ENCODE data around the gene ACP2. TPM values are rescaled to one million over a fixed set of nuclear protein-coding genes. Genes with fewer than 3 reads are reported as not detected.
A peak's percentile ranks its signal among the peaks of the same experiment; 100 is the strongest.

The ACP2 gene
- total RNA-seq, 2 experiments from 2014 or later, result 16.8 to 17.2 TPM

DNA sequence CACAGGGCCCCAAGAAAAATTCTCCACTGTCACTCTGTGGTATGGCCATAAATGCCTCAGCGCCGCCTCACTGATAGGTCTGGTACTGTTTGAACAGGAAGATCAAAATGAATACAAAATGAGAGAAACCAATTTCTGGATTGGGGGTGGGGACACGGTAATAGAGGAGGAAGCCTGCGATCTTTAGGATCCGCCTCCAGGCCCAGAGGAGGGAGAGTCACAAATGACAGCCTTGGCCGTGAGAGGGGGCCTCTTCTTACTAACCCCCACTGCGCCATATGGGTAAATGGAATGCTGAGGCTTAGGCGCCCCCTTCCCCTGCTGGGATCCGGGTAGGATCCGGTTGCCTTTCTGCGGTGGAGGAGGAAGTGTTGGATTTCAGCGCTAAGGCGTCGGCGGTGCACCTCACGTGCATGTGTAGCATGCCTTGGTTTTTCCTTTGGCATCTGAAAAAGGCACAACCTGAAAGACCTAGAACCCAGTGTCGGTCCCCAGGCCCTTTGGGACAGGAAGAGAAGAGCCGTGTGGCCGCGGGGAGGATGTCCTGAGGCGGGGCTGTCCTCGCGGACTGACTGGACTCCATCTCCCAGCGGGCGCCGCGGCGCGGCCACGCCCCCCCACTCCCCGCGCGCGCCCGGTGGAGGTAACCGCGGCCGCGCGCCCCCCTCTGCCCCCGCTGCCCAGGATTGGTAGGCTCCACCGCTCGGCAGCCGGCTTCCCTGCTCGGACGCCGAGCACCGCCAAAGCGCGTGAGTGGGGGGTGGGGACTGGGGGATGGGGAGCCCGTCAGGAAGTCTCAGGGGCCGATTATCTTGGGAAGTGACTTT lies 20.6 kb upstream of the ACP2 start:
- H3K9me3 ChIP-seq (ENCODE audit: control insufficient read depth in 1 of 2, insufficient read depth in 1 of 2, low read length in 2 of 2), result no peaks in the 10 kb centered on the region
- peaks cover 58% of the 10 kb centered on the region for H3K4me1 ChIP-seq (ENCODE audit: insufficient read depth, low read length)
- Mint-ChIP-seq H3K4me3 (peak overlapping the region; percentile 94), H3K4me1 (ENCODE audit: low read depth) (peaks cover 57% of the 10 kb centered on the region), H3K36me3 (ENCODE audit: low read depth) (peaks cover 30% of the 10 kb centered on the region), H3K27ac (peak overlapping the region; percentile 99), H3K9me3 (no peaks in the 10 kb centered on the region), H3K27me3 (no peaks in the 10 kb centered on the region)
- peaks cover 8% of the 10 kb centered on the region for H3K36me3 ChIP-seq (ENCODE audit: insufficient read depth, low read length)
- TF ChIP-seq, protein P1, sequence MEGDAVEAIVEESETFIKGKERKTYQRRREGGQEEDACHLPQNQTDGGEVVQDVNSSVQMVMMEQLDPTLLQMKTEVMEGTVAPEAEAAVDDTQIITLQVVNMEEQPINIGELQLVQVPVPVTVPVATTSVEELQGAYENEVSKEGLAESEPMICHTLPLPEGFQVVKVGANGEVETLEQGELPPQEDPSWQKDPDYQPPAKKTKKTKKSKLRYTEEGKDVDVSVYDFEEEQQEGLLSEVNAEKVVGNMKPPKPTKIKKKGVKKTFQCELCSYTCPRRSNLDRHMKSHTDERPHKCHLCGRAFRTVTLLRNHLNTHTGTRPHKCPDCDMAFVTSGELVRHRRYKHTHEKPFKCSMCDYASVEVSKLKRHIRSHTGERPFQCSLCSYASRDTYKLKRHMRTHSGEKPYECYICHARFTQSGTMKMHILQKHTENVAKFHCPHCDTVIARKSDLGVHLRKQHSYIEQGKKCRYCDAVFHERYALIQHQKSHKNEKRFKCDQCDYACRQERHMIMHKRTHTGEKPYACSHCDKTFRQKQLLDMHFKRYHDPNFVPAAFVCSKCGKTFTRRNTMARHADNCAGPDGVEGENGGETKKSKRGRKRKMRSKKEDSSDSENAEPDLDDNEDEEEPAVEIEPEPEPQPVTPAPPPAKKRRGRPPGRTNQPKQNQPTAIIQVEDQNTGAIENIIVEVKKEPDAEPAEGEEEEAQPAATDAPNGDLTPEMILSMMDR (IDR thresholded peaks at IDR 0.05), result peak; percentile 22
- intact Hi-C loops (cut with DNase I, micrococcal nuclease), result loop anchor here (1.0 kb wide), 6 partner anchors 21 to 157 kb away; partner anchors contain the start of genes ACP2 (in 1 of the 2), DDB2 (in 1 of the 2) and PSMC3 (in 1 of the 2)
- no peaks in the 10 kb centered on the region for H3K27me3 ChIP-seq (ENCODE audit: control insufficient read depth in 1 of 2, insufficient read depth in 2 of 2, low read length in 2 of 2)
- ATAC-seq (ENCODE audit: poor library complexity) (peak; percentile 62), DNase-seq (peak; percentile 74 to 93 (median 84))
- ChIA-PET POLR2A (interaction anchor here (1.1 to 4.4 kb wide), 8 partner anchors 10 to 114 kb away, joined by 3 to 24 read pairs (median 16); partner anchors contain the start of genes ACP2 and DDB2), CTCF (interaction anchor here (0.8 to 3.3 kb wide), 3 partner anchors 21 to 55 kb away, joined by 3 to 10 read pairs (median 3); partner anchors contain the start of genes ACP2 and DDB2)
- peak overlapping the region; percentile 71 for H3K4me3 ChIP-seq (ENCODE audit: low read length)
- H3K27ac ChIP-seq (ENCODE audit: low read depth in 1 of 2, low read length in 2 of 2), result peak overlapping the region; percentile 91 to 94

DNA sequence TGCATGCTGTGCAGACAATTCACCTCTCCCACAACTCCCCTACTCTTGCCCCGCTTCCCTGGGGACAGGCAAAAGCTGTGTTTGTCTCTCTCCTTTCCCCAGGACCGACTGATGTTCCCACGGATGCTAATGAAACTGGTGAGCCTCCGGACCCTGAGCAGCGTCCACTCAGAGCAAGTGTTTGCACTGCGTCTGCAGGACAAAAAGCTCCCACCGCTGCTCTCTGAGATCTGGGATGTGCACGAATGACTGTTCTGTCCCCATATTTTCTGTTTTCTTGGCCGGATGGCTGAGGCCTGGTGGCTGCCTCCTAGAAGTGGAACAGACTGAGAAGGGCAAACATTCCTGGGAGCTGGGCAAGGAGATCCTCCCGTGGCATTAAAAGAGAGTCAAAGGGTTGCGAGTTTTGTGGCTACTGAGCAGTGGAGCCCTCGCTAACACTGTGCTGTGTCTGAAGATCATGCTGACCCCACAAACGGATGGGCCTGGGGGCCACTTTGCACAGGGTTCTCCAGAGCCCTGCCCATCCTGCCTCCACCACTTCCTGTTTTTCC lies 19.9 kb upstream of the ACP2 start:
- Histone ChIP-seq H3K27me3 (ENCODE audit: control insufficient read depth in 1 of 2, insufficient read depth in 2 of 2, low read length in 2 of 2) (no peaks in the 10 kb centered on the region), H3K36me3 (ENCODE audit: insufficient read depth, low read length) (peaks cover under 1% of the 10 kb centered on the region), H3K9me3 (ENCODE audit: control insufficient read depth in 1 of 2, insufficient read depth in 1 of 2, low read length in 2 of 2) (no peaks in the 10 kb centered on the region), H3K27ac (ENCODE audit: low read depth in 1 of 2, low read length in 2 of 2) (peak overlapping the region; percentile 91 to 94), H3K4me1 (ENCODE audit: insufficient read depth, low read length) (peaks cover 58% of the 10 kb centered on the region), H3K4me3 (ENCODE audit: low read length) (peak overlapping the region; percentile 71)
- TF ChIP-seq, protein P1 (IDR thresholded peaks at IDR 0.05), result peak; percentile 30
- no peaks in the 10 kb centered on the region for H3K27me3 Mint-ChIP-seq
- H3K36me3 Mint-ChIP-seq (ENCODE audit: low read depth), result peaks cover 23% of the 10 kb centered on the region
- intact Hi-C loops (cut with DNase I, micrococcal nuclease), result loop anchor here (1.0 kb wide), 6 partner anchors 20 to 158 kb away; partner anchors contain the start of genes ACP2 (in 2 of the 2), DDB2 (in 1 of the 2) and PSMC3 (in 1 of the 2)
- CTCF ChIA-PET, result interaction anchor here (0.7 to 1.4 kb wide), 3 partner anchors 32 to 54 kb away, joined by 3 read pairs; partner anchors contain the start of gene DDB2
- DNase-seq (no peak), ATAC-seq (ENCODE audit: poor library complexity) (no peak)
- POLR2A ChIA-PET, result interaction anchor here (0.6 to 2.3 kb wide), 8 partner anchors 9 to 113 kb away, joined by 3 to 24 read pairs (median 4); partner anchors contain the start of genes ACP2 and DDB2
- H3K4me3 Mint-ChIP-seq, result peak overlapping the region; percentile 94
- peaks cover 51% of the 10 kb centered on the region for H3K4me1 Mint-ChIP-seq (ENCODE audit: low read depth)
- no peaks in the 10 kb centered on the region for H3K9me3 Mint-ChIP-seq
- H3K27ac Mint-ChIP-seq, result peak overlapping the region; percentile 99

DNA sequence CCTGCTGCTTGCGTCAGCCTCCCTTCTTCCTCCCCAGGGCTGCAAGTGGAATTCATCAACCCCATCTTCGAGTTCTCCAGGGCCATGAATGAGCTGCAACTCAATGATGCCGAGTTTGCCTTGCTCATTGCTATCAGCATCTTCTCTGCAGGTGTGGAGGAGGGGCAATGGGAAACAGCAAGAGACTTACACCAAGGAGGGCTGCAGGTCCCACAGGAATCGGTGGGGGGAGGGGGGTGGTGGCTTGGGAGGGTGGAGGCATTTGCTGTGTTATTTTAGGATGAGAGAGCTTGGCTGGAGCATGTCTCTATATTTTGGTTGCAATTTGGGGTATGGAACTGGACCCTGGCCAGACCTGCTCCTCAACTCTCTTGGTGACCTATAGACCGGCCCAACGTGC lies 19.3 kb upstream of the ACP2 start:
- POLR2A ChIA-PET, result interaction anchor here (1.1 to 2.3 kb wide), 7 partner anchors 8 to 112 kb away, joined by 3 to 24 read pairs (median 4); partner anchors contain the start of genes ACP2 and DDB2
- H3K4me3 ChIP-seq (ENCODE audit: low read length), result no peak overlapping the region
- Mint-ChIP-seq H3K36me3 (ENCODE audit: low read depth) (peaks cover 20% of the 10 kb centered on the region), H3K9me3 (no peaks in the 10 kb centered on the region), H3K4me1 (ENCODE audit: low read depth) (peaks cover 46% of the 10 kb centered on the region), H3K27me3 (no peaks in the 10 kb centered on the region), H3K4me3 (peak overlapping the region; percentile 94), H3K27ac (peak overlapping the region; percentile 99)
- H3K36me3 ChIP-seq (ENCODE audit: insufficient read depth, low read length), result no peaks in the 10 kb centered on the region
- peaks cover 58% of the 10 kb centered on the region for H3K4me1 ChIP-seq (ENCODE audit: insufficient read depth, low read length)
- H3K27ac ChIP-seq (ENCODE audit: low read depth in 1 of 2, low read length in 2 of 2), result peak overlapping the region in 1 of 2 donors; percentile 91
- H3K9me3 ChIP-seq (ENCODE audit: control insufficient read depth in 1 of 2, insufficient read depth in 1 of 2, low read length in 2 of 2), result no peaks in the 10 kb centered on the region
- intact Hi-C loops (cut with DNase I, micrococcal nuclease), result loop anchor here in 1 of 2 experiments (1.0 kb wide), 1 partner anchor 20 kb away; the partner anchor contains the start of gene ACP2
- CTCF ChIA-PET, result interaction anchor here (0.8 to 1.4 kb wide), 3 partner anchors 20 to 53 kb away, joined by 3 to 5 read pairs (median 3); partner anchors contain the start of genes ACP2 and DDB2
- TF ChIP-seq, protein P1 (IDR thresholded peaks at IDR 0.05), result no peak
- ATAC-seq (ENCODE audit: poor library complexity), result no peak
- no peaks in the 10 kb centered on the region for H3K27me3 ChIP-seq (ENCODE audit: control insufficient read depth in 1 of 2, insufficient read depth in 2 of 2, low read length in 2 of 2)
- peak in 1 of 14 experiments; percentile 31 for DNase-seq
